ENCODE data around the gene FYN. TPM values are rescaled to one million over a fixed set of nuclear protein-coding genes. Genes with fewer than 3 reads are reported as not detected.

FYN gene
- total and polyA plus RNA-seq, 2 donors from 2014 or later = 34.5 to 52.4 TPM

GRCh38 chr6:111803804-111804203 is 69.4 kb downstream of the FYN start:
- H3K9ac ChIP-seq (ENCODE audit: low read length in 3 of 3) = no peak overlapping the region
- no peaks in the 10 kb centered on the region for H3K9me3 ChIP-seq (ENCODE audit: control insufficient read depth in 2 of 3, insufficient read depth in 1 of 3, low read length in 3 of 3)
- H3K4me3 ChIP-seq (ENCODE audit: low read length in 3 of 3) = no peak overlapping the region
- intact Hi-C loops (cut with DNase I) = no loop called here
- FAIRE-seq (no peak), DNase-seq (peak in 1 of 5 donors; percentile 49)
- H3K27ac ChIP-seq (ENCODE audit: low read depth in 2 of 2, low read length in 2 of 2) = peak overlapping the region in 1 of 2 donors; percentile 2
- H3K27me3 ChIP-seq (ENCODE audit: control insufficient read depth, insufficient read depth, low read length) = no peaks in the 10 kb centered on the region
- no peaks in the 10 kb centered on the region for H3K36me3 ChIP-seq (ENCODE audit: control insufficient read depth in 2 of 3, insufficient read depth in 3 of 3, low read length in 3 of 3)
- TF ChIP-seq, protein P1, sequence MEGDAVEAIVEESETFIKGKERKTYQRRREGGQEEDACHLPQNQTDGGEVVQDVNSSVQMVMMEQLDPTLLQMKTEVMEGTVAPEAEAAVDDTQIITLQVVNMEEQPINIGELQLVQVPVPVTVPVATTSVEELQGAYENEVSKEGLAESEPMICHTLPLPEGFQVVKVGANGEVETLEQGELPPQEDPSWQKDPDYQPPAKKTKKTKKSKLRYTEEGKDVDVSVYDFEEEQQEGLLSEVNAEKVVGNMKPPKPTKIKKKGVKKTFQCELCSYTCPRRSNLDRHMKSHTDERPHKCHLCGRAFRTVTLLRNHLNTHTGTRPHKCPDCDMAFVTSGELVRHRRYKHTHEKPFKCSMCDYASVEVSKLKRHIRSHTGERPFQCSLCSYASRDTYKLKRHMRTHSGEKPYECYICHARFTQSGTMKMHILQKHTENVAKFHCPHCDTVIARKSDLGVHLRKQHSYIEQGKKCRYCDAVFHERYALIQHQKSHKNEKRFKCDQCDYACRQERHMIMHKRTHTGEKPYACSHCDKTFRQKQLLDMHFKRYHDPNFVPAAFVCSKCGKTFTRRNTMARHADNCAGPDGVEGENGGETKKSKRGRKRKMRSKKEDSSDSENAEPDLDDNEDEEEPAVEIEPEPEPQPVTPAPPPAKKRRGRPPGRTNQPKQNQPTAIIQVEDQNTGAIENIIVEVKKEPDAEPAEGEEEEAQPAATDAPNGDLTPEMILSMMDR (IDR thresholded peaks at IDR 0.05; ENCODE audit: borderline replicate concordance, extremely low read depth, insufficient read depth) = no peak
- H3K4me1 ChIP-seq (ENCODE audit: control insufficient read depth in 2 of 3, insufficient read depth in 2 of 3, low read depth in 1 of 3, low read length in 3 of 3) = peaks cover 5 to 6% (median 5%) of the 10 kb centered on the region in 3 donors

- H3K4me1 ChIP-seq (ENCODE audit: control insufficient read depth in 2 of 3, insufficient read depth in 2 of 3, low read depth in 1 of 3, low read length in 3 of 3) = peaks cover 5 to 6% (median 5%) of the 10 kb centered on the region in 3 donors
- H3K36me3 ChIP-seq (ENCODE audit: control insufficient read depth in 2 of 3, insufficient read depth in 3 of 3, low read length in 3 of 3) = no peaks in the 10 kb centered on the region
- DNase-seq (no peak), FAIRE-seq (no peak)
- TF ChIP-seq, protein P1 (IDR thresholded peaks at IDR 0.05; ENCODE audit: borderline replicate concordance, extremely low read depth, insufficient read depth) = no peak
- H3K27ac ChIP-seq (ENCODE audit: low read depth in 2 of 2, low read length in 2 of 2) = peak overlapping the region in 1 of 2 donors; percentile 2
- no peaks in the 10 kb centered on the region for H3K9me3 ChIP-seq (ENCODE audit: control insufficient read depth in 2 of 3, insufficient read depth in 1 of 3, low read length in 3 of 3)
- intact Hi-C loops (cut with DNase I) = no loop called here
- no peak overlapping the region for H3K9ac ChIP-seq (ENCODE audit: low read length in 3 of 3)
- H3K27me3 ChIP-seq (ENCODE audit: control insufficient read depth, insufficient read depth, low read length) = no peaks in the 10 kb centered on the region
- no peak overlapping the region for H3K4me3 ChIP-seq (ENCODE audit: low read length in 3 of 3)
Observed at GRCh38 chr6:111803371-111803770, 69.9 kb downstream of the FYN start.

DNA sequence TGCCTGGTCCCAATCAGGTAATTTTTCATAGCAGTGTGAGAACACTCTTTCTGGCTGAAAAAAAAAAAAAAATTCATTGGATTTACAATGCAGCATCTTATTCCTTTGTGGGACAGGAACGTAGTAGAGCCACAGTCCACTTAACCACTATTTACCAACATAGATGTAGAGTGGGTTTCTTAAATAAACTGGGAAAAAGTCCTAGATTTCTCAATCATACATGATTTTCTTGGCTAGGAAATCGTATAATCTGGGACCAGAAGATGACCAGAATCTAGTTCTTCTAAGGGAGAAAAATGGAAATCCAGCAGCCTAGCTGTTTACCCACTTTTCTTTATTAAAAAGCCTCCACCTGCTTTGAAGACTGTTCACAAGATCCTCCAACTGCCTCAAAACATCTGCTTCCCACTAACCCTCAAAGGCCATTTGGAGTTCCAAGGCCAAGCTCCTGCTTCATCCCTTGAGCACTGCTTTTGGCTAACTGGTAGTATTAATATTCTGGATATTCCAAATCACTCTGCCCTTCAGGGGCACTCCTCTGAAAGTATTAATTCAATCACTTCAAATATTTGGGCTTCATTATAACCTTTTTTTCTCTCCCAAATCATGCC is 70.4 kb downstream of the FYN start:
- Histone ChIP-seq H3K27ac (ENCODE audit: low read depth in 2 of 2, low read length in 2 of 2) (no peak overlapping the region), H3K9me3 (ENCODE audit: control insufficient read depth in 2 of 3, insufficient read depth in 1 of 3, low read length in 3 of 3) (no peaks in the 10 kb centered on the region), H3K27me3 (ENCODE audit: control insufficient read depth, insufficient read depth, low read length) (no peaks in the 10 kb centered on the region), H3K4me1 (ENCODE audit: control insufficient read depth in 2 of 3, insufficient read depth in 2 of 3, low read depth in 1 of 3, low read length in 3 of 3) (peaks cover 5 to 6% (median 5%) of the 10 kb centered on the region in 3 donors), H3K9ac (ENCODE audit: low read length in 3 of 3) (no peak overlapping the region), H3K4me3 (ENCODE audit: low read length in 3 of 3) (no peak overlapping the region), H3K36me3 (ENCODE audit: control insufficient read depth in 2 of 3, insufficient read depth in 3 of 3, low read length in 3 of 3) (no peaks in the 10 kb centered on the region)
- TF ChIP-seq, protein P1 (IDR thresholded peaks at IDR 0.05; ENCODE audit: borderline replicate concordance, extremely low read depth, insufficient read depth) = no peak
- FAIRE-seq (no peak), DNase-seq (no peak)
- intact Hi-C loops (cut with DNase I) = no loop called here

DNA sequence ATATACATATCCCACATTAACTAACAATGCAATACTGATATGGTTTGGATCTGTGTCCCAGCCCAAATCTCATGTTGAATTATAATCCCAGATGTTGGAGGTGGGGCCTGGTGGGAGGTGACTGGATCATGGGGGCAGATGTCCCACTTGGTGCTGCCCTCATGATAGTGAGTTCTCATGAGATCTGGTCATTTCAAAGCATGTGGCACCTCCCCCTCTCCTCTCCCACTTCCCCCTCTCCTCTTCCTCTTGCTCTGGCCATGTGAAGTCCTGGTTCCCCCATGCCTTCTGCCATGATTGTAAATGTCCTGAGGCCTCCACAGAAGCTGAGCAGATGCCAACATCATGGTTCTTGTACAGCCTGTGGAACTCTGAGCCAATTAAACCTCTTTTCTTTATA is 71.2 kb downstream of the FYN start:
- Histone ChIP-seq H3K27me3 (ENCODE audit: control insufficient read depth, insufficient read depth, low read length) (no peaks in the 10 kb centered on the region), H3K9ac (ENCODE audit: low read length in 3 of 3) (no peak overlapping the region), H3K4me3 (ENCODE audit: low read length in 3 of 3) (no peak overlapping the region), H3K36me3 (ENCODE audit: control insufficient read depth in 2 of 3, insufficient read depth in 3 of 3, low read length in 3 of 3) (no peaks in the 10 kb centered on the region), H3K27ac (ENCODE audit: low read depth in 2 of 2, low read length in 2 of 2) (no peak overlapping the region), H3K9me3 (ENCODE audit: control insufficient read depth in 2 of 3, insufficient read depth in 1 of 3, low read length in 3 of 3) (no peaks in the 10 kb centered on the region), H3K4me1 (ENCODE audit: control insufficient read depth in 2 of 3, insufficient read depth in 2 of 3, low read depth in 1 of 3, low read length in 3 of 3) (peaks cover 5 to 6% (median 5%) of the 10 kb centered on the region in 3 donors)
- intact Hi-C loops (cut with DNase I) = no loop called here
- DNase-seq (no peak), FAIRE-seq (no peak)
- TF ChIP-seq, protein P1 (IDR thresholded peaks at IDR 0.05; ENCODE audit: borderline replicate concordance, extremely low read depth, insufficient read depth) = no peak
